Endothelial cell of coronary artery (primary cell): Measurements from ENCODE around the gene CFAP52. TPM values are rescaled to one million over a fixed set of nuclear protein-coding genes. Genes with fewer than 3 reads are reported as not detected.

Experiments used
- total RNA-seq: library from RNA; depleted of rRNA; stranded (reverse); fragments of >200 nt; gene quantifications from 2 replicates; pipeline ENCODE4 v1.2.3, GENCODE V29; 2014

CFAP52 gene, protein sequence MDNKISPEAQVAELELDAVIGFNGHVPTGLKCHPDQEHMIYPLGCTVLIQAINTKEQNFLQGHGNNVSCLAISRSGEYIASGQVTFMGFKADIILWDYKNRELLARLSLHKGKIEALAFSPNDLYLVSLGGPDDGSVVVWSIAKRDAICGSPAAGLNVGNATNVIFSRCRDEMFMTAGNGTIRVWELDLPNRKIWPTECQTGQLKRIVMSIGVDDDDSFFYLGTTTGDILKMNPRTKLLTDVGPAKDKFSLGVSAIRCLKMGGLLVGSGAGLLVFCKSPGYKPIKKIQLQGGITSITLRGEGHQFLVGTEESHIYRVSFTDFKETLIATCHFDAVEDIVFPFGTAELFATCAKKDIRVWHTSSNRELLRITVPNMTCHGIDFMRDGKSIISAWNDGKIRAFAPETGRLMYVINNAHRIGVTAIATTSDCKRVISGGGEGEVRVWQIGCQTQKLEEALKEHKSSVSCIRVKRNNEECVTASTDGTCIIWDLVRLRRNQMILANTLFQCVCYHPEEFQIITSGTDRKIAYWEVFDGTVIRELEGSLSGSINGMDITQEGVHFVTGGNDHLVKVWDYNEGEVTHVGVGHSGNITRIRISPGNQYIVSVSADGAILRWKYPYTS
- not detected in 2 replicates for total RNA-seq

DNA sequence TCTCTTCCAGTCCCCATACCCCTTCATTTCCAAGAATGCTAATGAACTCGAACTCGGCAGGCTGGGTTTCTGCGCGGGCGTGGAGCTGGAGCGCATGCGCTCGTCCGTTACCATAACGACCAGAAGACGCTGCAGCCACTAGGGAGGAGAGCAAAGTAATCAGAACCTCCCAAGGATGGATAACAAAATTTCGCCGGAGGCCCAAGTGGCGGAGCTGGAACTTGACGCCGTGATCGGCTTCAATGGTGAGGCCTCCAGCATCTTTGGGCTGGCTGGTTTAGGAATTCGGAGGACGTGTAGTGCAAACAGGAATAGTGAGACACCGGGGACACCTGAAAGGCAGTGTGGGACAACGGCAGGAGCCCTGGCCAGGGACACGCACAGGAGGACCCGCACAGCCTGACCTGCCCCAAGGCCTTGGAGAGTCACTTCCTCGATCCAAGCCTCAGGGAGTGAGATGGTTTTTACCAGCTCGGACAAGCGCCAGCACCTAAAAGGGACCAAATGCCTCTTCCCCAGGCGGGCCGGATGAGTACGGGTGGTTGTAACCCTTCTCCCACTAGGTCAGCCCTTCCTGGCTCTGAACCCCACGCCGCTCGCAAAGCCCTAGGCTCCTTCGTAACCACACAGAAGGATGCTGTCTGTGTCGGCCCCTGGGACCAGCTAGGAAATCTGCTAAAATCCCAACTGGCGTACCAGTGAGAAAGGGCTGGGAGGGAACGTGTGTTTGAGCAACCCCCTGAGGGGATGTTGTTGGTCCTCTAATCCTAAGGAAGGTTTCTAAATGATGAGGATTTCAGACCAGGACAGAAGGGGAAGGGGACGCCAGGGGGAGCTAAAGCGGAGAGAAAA lies at the start of gene CFAP52:
CFAP52 (plus strand) TSS at position 122 of the 852 bp plus-strand sequence; CDS start at position 176, 54 bp downstream.

DNA sequence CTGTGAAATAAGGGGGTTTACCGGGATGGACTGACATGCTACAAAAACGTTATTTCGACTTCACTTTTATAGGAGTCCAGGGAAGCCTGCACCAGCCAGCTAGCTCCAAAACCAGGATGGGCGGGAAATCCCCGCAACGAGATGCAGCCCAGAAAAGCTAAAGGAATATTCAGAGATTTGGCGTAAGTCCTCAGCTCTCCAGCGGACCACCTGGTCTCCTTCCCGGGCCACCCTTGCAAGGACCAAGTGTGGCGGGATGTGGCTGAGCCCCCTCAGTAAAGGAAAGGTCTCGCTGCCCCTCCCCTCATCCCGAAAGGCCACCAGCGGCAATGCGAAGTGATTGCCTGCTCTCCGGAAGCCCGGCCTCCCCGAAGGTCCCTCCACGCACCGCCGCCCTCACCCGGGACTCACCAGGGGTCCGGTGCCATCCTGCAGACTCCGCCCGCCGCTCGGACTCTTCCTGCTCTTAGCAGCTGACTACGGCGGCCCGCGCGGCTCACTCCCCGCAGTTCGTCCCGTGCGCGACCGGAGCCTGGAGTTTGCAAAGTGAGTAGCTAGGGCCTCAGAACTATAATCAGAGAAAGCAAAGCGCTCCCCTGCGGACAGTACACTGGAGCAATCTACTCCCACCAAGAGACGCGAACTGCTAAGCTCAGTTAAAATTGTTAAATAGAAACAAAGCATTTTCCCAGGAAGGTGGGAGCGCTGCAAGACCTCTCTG lies 901 bp upstream of the CFAP52 start, which contains the start of gene STX8:
STX8 (minus strand) TSS at position 440 of the 721 bp plus-strand sequence; CDS start at position 428, 12 bp downstream.

DNA sequence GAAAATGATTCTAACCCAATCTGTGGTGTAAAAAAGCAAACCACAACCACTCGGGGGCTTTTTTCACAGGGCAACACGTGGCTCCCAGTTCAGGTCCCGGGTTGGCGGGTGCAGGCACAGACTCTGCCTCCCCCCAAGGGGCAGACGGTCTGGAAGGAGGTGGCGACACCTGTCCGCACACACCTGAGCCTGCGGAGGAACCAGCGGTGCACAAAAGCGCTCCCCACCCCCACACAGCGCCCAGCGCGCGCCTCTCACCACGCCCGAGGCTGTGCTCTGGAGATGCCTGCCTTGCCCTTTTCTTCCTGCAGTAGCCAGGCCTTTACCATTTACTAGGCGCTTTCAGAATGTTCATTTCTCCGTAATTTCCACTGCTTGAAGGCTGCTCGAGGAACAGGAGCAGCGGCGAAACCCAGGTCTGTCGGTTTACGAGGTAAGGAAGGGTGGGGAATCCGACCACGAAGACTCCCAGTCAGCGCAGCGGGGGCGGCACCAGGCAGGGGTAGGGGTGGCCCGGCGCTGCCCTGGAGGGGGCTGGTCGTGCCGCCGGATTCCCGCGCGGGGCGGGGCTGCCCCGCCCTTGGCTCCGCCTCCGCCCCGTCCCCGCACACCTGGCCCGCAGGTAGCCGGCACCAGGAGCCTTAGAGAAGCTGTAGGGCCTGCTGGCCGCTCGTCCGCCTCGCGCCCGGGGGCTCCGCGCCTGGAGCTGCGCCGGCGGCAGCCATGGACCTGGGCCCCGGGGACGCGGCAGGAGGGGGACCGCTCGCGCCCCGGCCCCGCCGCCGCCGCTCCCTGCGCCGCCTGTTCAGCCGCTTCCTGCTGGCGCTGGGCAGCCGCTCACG lies 68.7 kb downstream of the CFAP52 start, which contains the start of gene USP43:
USP43 (plus strand) TSS at position 608 of the 842 bp plus-strand sequence; CDS start at position 724, 116 bp downstream.

Other genes starting within 250 kb of the CFAP52 start
- gene STX8, start 822 bp upstream of the CFAP52 start, total RNA-seq, result 66.9 and 81.6 TPM in 2 replicates
- 0.09 and 0.18 TPM in 2 replicates for gene USP43, start 68.9 kb downstream of the CFAP52 start, total RNA-seq
- not detected in 2 replicates for gene DHRS7C, start 214.9 kb downstream of the CFAP52 start, total RNA-seq
- not detected in 2 replicates for gene GSG1L2, start 245.4 kb downstream of the CFAP52 start, total RNA-seq
- gene GLP2R, start 249.3 kb downstream of the CFAP52 start, total RNA-seq, result not detected in 2 replicates